MM.1S (cell line): ENCODE results near the gene TIMP2.

Experiments used
- DNase-seq: peaks from one replicate; pipeline ENCODE4 v3.0.0-alpha.2; 2015
- H2AFZ ChIP-seq: fragments of 300-600 bp; sonication (generic); 2 replicates; pipeline ENCODE4 v1.6.0; 2016; ENCODE audit warnings: antibody characterized with exemption, low read length
- H3F3A ChIP-seq: fragments of 300-600 bp; sonication (generic); 2 replicates; pipeline ENCODE4 v1.6.1; 2016; ENCODE audit warnings: mild to moderate bottlenecking, antibody characterized with exemption, low read length, moderate library complexity, mixed read lengths; ENCODE audit not compliant: insufficient read depth
- H3K27ac ChIP-seq: fragments of 300-600 bp; sonication (generic); 2 replicates; pipeline ENCODE4 v1.5.1; 2016; ENCODE audit warnings: mild to moderate bottlenecking, low read length
- H3K27me3 ChIP-seq: fragments of 300-600 bp; sonication (generic); replicated peaks from 2 replicates; pipeline ENCODE4 v1.6.0; 2016; ENCODE audit warnings: low read length; ENCODE audit not compliant: insufficient read depth
- H3K36me3 ChIP-seq: fragments of 300-600 bp; sonication (generic); replicated peaks from 2 replicates; pipeline ENCODE4 v1.6.1; 2016; ENCODE audit warnings: mild to moderate bottlenecking, low read length, mixed read lengths; ENCODE audit not compliant: insufficient read depth
- H3K4me1 ChIP-seq: fragments of 300-600 bp; sonication (generic); 2 replicates; pipeline ENCODE4 v1.6.1; 2016; ENCODE audit warnings: low read length, mixed read lengths
- H3K4me2 ChIP-seq: fragments of 300-600 bp; sonication (generic); 2 replicates; pipeline ENCODE4 v1.6.0; 2016; ENCODE audit warnings: low read depth, low read length
- H3K4me3 ChIP-seq: fragments of 300-600 bp; sonication (generic); 2 replicates; pipeline ENCODE4 v1.5.1; 2016; ENCODE audit warnings: low read length, mixed read lengths
- H3K79me2 ChIP-seq: fragments of 300-600 bp; sonication (generic); 2 replicates; pipeline ENCODE4 v1.6.1; 2016; ENCODE audit warnings: mixed run types, low read length, mixed read lengths
- H3K9ac ChIP-seq: fragments of 300-600 bp; sonication (generic); 2 replicates; pipeline ENCODE4 v1.6.1; 2016; ENCODE audit warnings: low read length, mixed read lengths
- H3K9me2 ChIP-seq: fragments of 300-600 bp; sonication (generic); replicated peaks from 2 replicates; pipeline ENCODE4 v1.6.1; 2016; ENCODE audit warnings: mild to moderate bottlenecking, low read length, mixed read lengths; ENCODE audit not compliant: insufficient read depth
- H3K9me3 ChIP-seq: fragments of 300-600 bp; sonication (generic); replicated peaks from 2 replicates; pipeline ENCODE4 v1.6.1; 2016; ENCODE audit warnings: mild to moderate bottlenecking, low read length, mixed read lengths; ENCODE audit not compliant: insufficient read depth
- H4K20me1 ChIP-seq: fragments of 300-600 bp; sonication (generic); 2 replicates; pipeline ENCODE4 v1.6.1; 2016; ENCODE audit warnings: mild to moderate bottlenecking, low read length, moderate library complexity, mixed read lengths; ENCODE audit not compliant: insufficient read depth
- CTCF ChIP-seq: fragments of 300-600 bp; sonication (generic); IDR thresholded peaks from 2 replicates; pipeline ENCODE4 v1.5.1; 2016; ENCODE audit warnings: antibody characterized with exemption, low read length, mixed read lengths
- EZH2 ChIP-seq: fragments of 300-600 bp; sonication (generic); optimal IDR thresholded peaks from 2 replicates; pipeline ENCODE3; 2017; ENCODE audit warnings: low read depth, mild to moderate bottlenecking, antibody characterized with exemption, low read length, mixed read lengths
- EZH2phosphoT487 ChIP-seq: fragments of 300-600 bp; sonication (generic); IDR thresholded peaks from 2 replicates; pipeline ENCODE4 v1.6.1; 2018; ENCODE audit warnings: antibody characterized with exemption, low read length

The TIMP2 gene

DNA sequence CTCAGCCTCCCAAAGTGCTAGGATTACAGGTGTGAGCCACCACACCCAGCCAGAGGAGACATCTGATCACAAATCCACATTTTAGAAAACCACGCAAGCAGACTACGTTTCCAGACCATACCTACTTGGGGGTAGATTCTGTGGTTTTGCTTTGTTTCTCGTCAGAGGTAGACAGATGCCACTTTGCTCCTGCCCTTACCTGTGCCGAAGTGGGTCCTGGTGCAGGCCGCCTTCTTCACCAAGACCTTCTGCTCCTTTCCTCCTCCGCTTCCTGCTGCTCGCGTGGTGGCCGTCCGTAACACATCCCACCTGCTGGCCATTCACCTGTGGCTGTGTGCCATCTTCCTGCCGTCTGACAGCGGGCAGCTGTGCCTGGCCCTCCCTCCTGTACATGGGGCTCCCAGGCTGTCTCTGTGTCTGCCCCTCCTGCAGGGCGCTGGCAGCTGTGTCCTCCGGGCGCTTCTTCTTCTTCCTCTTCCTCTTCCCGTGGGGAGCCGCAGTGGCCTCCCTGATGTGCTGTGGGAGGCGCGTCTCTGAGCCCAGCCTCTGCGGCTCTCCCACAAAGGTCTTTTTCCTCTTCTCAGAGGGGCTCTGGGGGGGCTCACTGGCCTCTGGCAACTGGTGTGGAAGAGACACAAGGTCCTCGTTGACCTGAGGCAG lies 121.9 kb downstream of the TIMP2 start:
- Histone ChIP-seq H3K9me3 (no peaks in the 10 kb centered on the region), H3K4me2 (no peak overlapping the region), H3K4me1 (no peaks in the 10 kb centered on the region), H3K9me2 (no peaks in the 10 kb centered on the region), H3K27ac (no peak overlapping the region), H3F3A (no peaks in the 10 kb centered on the region), H3K79me2 (peaks cover 64% of the 10 kb centered on the region), H3K36me3 (peaks cover 12% of the 10 kb centered on the region), H3K4me3 (no peak overlapping the region), H4K20me1 (no peaks in the 10 kb centered on the region), H3K9ac (no peak overlapping the region), H2AFZ (no peak overlapping the region), H3K27me3 (no peaks in the 10 kb centered on the region)
- no peak for DNase-seq
- TF ChIP-seq EZH2, result no peak
- TF ChIP-seq EZH2phosphoT487, result no peak
- TF ChIP-seq CTCF, result no peak
